Breast epithelium (tissue), 3 donors: ENCODE data around the gene SCUBE2.

Source experiments
- POLR2A ChIP-seq: fragments of 450-650 bp; IDR thresholded peaks from one replicate; pipeline ENCODE4 v1.6.1; 2016; ENCODE audit warnings: antibody characterized with exemption, mild to moderate bottlenecking, moderate library complexity
- POLR2AphosphoS5 ChIP-seq, 3 donors: sonication (generic); formaldehyde crosslinking; IDR thresholded peaks; one replicate each; pipeline ENCODE4 v1.6.1; 2017; ENCODE audit warnings: antibody characterized with exemption in 3 of 3
- TF ChIP-seq, protein P1 (sequence below), 3 donors: fragments of 450-650 bp; IDR thresholded peaks; one replicate each; pipeline ENCODE4 v1.5.1; 2016 to 2017; ENCODE audit warnings: antibody characterized with exemption in 3 of 3, mild to moderate bottlenecking in 3 of 3, moderate library complexity in 3 of 3

- TF ChIP-seq POLR2A (no peak), POLR2AphosphoS5 (IDR thresholded peaks at IDR 0.05) (no peak)
- TF ChIP-seq, protein P1, sequence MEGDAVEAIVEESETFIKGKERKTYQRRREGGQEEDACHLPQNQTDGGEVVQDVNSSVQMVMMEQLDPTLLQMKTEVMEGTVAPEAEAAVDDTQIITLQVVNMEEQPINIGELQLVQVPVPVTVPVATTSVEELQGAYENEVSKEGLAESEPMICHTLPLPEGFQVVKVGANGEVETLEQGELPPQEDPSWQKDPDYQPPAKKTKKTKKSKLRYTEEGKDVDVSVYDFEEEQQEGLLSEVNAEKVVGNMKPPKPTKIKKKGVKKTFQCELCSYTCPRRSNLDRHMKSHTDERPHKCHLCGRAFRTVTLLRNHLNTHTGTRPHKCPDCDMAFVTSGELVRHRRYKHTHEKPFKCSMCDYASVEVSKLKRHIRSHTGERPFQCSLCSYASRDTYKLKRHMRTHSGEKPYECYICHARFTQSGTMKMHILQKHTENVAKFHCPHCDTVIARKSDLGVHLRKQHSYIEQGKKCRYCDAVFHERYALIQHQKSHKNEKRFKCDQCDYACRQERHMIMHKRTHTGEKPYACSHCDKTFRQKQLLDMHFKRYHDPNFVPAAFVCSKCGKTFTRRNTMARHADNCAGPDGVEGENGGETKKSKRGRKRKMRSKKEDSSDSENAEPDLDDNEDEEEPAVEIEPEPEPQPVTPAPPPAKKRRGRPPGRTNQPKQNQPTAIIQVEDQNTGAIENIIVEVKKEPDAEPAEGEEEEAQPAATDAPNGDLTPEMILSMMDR (IDR thresholded peaks at IDR 0.05) = no peak
Measured at GRCh38 chr11:9095421-9095820, 4.0 kb upstream of the SCUBE2 start.
